RWPE1 (cell line): Measurements from ENCODE around the gene CEACAM8.

Source experiments
- CTCF ChIA-PET: fragments of 350-600 bp; sonication (Branson Sonifier 250); formaldehyde crosslinking; extraction: SDS; loops from one replicate; lab custom pipeline; 2021; lab: Yijun Ruan, JAX
- POLR2A ChIA-PET: fragments of 400-600 bp; formaldehyde crosslinking; extraction: SDS; loops from one replicate; lab custom pipeline; 2020; ENCODE audit warnings: antibody characterized with exemption; ENCODE audit not compliant: low non-redundant PET; lab: Yijun Ruan, JAX
- DNase-seq: peaks from one replicate; pipeline ENCODE4 v3.0.0; 2012; ENCODE audit warnings: low spot score
- H3K27ac ChIP-seq: fragments of 450-650 bp; 2 replicates; pipeline ENCODE4 v1.5.1; 2017
- TF ChIP-seq, protein P1 (sequence below): fragments of 450-650 bp; conservative IDR thresholded peaks from 2 replicates; pipeline ENCODE4 v1.5.1; 2017; ENCODE audit warnings: low read depth, mild to moderate bottlenecking

CEACAM8 gene

DNA sequence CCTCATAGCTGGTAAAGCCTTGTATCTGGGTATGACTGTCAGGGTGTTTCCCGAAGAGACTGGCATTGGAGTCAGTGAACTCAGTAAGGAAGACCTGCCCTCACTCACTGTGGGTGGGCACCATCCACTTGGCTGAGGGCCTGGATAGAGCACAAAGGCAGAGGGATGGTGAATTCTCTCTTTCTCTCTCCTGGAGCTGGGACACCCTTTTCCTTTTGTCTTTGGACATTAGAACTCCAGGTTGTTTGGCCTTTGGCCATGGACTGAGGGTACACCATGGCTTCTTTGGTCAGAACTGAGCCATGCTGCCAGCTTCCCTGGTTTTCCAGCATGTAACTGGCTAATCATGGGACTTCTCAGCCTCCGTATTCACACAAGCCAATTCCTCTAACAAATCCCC is 61.8 kb downstream of the CEACAM8 start:
- CTCF ChIA-PET: no interaction called here
- TF ChIP-seq, protein P1, sequence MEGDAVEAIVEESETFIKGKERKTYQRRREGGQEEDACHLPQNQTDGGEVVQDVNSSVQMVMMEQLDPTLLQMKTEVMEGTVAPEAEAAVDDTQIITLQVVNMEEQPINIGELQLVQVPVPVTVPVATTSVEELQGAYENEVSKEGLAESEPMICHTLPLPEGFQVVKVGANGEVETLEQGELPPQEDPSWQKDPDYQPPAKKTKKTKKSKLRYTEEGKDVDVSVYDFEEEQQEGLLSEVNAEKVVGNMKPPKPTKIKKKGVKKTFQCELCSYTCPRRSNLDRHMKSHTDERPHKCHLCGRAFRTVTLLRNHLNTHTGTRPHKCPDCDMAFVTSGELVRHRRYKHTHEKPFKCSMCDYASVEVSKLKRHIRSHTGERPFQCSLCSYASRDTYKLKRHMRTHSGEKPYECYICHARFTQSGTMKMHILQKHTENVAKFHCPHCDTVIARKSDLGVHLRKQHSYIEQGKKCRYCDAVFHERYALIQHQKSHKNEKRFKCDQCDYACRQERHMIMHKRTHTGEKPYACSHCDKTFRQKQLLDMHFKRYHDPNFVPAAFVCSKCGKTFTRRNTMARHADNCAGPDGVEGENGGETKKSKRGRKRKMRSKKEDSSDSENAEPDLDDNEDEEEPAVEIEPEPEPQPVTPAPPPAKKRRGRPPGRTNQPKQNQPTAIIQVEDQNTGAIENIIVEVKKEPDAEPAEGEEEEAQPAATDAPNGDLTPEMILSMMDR: no peak
- POLR2A ChIA-PET: no interaction called here
- no peak for DNase-seq
- H3K27ac ChIP-seq: no peak overlapping the region

DNA sequence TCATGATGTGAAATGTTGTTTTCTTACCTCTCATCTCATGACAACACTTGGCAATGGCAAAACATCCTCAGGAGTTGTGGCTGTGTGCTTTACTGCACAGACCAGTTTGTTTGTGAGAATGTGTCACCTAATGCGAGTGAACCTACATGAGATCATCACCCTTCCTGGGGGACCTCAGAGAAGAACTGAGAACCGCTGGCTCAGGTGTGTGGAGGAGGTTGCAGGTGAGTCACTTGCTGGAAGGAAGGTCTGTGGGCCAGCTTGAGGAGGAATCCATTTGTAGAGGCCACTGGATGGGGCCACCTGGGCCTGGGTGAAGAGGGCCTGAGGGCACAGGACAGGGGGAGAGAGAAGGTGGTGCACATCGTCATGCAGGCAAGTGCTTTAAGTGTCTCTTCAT is 63.4 kb downstream of the CEACAM8 start:
- CTCF ChIA-PET: interaction anchor here (0.6 to 0.9 kb wide), 2 partner anchors 35 to 81 kb away, joined by 4 read pairs; no protein-coding TSS in a partner anchor
- POLR2A ChIA-PET: no interaction called here

More for the DNA sequence above, 63.4 kb downstream of the CEACAM8 start:
- TF ChIP-seq, protein P1: no peak
- no peak for DNase-seq
- no peak overlapping the region for H3K27ac ChIP-seq
